NCI-H446 (cell line): Measurements from ENCODE around the gene SYT1.
"Not testable (repeated sequence)": the region's sequence is repeated elsewhere in the genome, so short reads cannot be mapped to it uniquely, and the experiment has no call there.

Source experiments
- DNase-seq, 2 experiments: peaks; one replicate each; lab custom pipeline; 2025; lab: John Stamatoyannopoulos, UW

The SYT1 gene

DNA sequence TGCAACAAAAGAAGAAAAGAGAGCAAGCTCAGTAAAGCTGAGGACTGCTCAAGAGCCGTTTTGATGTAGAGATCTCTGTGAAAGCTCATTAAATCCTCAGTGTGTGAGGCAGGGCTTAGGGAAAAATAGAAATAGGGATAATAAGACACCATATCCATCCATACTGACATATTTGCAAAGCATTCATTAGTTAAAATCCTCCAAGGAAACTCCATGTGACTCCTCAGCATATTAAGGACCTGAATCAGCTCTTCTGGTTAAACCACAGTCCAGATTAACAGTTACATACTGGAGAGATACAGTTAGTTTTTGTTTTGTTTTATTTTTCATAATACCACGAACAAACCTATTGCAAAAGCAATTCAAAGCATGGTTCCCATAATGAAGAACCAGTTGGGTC is 538.0 kb downstream of the SYT1 start:
- no peak for DNase-seq

DNA sequence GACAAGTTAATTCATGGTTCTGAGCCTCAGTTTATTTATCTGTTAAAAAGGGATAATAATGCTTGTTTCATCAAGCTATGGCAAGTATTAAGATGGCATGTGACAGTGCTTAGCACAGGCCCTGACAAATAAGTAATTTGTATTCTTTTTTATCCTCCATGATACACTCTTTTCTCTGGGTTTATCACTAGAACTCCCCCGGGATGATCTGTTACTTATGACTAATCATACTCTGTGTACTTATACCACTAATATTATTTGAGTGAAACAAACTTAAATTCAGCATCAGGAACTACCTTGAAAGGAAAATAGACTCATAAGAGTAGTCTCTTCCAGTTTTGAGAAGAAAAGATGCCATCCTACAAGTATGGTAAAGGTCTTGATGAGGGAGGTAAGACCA is 542.4 kb downstream of the SYT1 start:
- no peak for DNase-seq

DNA sequence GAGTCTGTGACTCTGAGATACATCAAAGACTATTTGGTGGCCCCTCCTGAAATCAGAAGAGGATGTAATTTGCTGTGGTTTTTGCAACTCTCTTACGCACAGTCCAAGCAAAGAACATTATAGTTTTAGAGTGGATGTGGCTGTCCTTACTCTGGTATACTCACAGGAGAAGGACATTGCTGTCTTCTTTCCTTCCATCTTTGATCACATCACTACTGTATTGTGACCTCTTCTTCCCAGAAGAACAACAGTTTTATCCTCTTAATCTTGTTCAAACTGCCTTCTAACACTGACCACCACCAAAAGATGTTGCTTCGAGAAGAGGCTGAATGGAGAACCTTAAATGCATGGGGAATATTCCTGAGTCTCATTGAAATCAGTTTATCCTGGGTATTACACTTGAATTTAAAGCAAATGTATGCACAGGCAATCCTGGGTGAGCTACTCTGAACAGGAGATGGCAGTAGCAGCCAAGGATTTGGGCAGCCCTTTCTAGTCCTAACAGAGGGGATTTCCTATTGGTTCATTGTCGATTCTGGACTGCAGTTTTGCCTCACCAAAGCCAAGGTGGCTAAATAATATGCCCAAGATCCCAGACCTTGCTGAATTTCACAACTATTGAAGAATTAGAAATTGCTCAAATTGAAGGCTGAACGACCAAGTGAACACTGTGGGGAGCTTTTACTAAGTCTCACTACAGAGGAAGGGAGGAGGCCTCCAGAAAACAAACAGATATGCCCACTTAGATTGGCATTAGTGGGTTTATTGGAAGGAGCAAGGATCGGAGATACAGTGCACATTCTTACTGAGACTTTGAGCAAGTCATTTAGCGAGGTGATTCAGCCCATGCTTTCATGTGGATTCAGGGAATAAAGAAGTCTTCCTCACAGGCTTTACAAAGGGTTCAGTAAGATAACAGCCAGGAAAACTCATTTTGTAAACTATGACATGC is 543.4 kb downstream of the SYT1 start:
- DNase-seq, result peak; percentile 56 to 71

DNA sequence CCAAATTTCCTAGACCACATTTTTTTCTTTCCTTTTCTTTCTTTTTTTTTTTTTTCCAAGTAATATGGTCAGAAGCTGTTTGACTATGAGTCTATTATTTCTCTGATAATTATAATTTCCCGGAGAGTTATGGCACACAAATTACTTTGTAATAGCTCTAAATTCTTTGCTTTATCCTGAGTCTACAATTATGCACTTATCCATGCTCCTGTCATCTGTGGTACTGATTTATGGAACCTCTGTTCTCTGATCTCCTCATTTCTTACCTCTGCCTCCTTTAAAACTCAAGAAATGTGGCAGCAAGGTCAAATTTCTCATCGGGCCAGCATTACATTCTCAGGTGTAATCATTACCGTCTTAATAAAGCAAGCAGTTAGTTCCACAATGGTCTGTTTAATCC is 544.1 kb downstream of the SYT1 start:
- no peak for DNase-seq

DNA sequence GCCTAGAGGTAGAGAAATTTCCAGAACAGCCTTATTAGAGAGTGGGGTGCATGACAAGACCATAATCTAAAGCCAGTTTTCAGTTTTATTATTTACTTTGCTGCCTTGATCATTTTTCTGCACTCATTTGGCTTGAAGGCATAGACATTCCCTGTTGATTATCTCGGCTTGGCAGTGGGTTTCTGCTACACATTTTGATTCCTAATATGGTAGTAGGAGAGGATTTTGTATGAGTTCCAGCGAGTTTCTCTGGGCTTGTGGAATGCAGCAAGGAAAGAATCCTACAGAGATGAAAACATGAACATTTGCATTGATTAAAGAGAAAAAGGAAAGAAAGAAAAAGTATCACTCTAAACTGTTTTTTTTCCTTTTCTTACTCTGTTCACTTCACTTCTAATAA is 545.0 kb downstream of the SYT1 start:
- DNase-seq, result peak; percentile 13 to 45

DNA sequence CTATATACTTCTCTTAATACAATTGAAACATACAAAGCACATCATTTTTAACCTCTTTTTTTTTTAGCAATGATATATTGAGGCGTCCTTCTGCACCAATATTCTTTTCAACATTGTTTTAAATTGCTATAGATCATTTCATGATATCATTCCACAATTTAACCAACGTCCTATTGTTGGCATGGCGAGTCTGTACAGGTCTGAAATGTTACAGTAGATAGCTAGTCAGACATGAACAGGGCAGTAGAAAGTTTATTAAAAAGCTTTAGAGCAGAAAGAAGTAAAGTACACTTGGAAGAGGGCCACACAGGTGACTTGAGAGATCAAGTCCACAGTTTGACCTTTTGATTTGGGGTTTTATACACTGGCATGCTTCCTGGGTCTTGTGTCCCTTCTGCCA is 547.2 kb downstream of the SYT1 start:
- DNase-seq, result no peak

DNA sequence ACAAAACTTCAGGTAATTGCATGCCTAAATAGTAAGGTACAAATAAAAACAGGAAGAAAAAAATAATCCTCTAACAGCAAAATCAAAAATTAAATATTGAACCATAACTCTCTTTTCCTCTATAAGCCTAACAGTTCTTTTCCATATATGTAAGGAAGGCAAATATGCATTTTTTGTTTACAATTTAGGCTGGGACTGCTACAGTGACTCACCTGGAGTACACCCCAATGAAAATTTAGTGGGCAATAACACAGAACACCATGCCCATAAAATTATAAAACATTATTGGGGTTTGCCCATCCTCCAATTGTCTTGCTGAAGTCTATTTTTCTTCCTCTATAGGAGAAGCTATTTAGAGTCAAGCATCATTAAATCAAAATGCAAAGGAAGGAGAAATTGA is 549.2 kb downstream of the SYT1 start:
- no peak for DNase-seq

DNA sequence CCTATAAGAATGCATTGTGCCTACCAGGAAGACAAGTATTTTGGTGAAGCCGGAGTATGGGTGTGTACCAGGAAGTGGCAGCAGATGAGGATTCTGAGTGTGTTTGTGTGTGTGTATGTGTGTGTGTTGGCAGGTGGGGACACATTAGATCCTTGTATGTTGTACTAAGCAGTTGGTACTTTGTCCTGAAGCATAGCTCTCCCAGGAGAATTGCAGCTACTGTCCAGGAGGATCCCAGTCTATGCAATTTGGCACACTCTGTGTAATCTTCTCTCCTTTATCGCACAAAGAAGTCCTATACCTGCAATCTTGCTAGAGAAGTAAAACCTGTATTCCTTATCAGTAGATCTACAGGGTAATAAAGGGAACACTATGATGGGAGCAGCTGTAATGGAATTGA is 549.7 kb downstream of the SYT1 start:
- DNase-seq, result no peak

DNA sequence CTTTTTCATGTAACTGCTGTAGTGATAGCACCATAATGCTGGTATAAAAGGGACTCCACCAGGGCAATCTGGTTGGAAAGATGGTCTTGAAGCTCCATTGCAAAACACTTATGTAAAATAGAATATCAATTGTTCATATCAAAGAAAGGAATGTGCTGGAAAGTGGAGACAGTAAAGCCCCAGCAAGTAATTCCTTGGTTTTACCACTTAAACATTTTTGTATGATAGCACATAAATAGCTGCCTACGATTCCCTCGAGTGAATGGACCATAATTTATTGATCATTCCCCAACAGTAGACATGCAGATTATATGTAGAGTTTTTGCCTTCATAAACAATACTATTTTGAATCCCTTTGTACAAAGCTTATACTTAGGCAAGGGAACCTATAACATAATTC is 550.7 kb downstream of the SYT1 start:
- DNase-seq, result no peak

DNA sequence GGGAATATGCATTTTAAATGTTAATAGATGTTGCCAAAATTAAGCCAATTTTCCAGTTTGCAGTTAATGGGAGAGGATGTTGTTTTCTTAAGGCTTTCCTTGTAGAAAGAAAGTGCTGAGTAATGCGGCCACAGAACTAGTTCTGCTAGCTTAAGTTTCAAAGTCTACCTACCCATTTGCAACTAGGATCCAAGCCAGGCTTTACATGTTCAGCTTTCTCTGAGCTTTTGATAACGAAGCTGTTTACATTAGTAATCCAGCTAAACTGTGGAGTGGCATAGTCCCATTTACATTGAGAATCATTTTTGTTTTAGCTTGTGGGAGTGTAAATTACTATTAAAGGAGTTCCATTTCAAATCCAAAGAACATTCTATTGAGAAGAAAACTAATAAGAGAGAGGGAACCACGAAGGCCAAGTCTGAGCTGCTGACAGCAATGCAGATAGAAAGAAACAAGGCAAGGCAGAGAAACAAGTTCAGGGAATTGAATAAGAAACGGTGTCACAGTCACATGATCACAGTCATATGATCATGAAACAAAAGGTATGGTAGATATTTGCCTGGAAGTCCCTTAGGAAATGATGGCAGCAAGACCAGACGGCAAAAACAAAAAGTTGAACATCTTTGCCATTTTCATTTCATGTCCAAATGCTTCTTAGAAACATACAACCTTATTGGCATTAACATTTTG is 551.3 kb downstream of the SYT1 start:
- no peak for DNase-seq

DNA sequence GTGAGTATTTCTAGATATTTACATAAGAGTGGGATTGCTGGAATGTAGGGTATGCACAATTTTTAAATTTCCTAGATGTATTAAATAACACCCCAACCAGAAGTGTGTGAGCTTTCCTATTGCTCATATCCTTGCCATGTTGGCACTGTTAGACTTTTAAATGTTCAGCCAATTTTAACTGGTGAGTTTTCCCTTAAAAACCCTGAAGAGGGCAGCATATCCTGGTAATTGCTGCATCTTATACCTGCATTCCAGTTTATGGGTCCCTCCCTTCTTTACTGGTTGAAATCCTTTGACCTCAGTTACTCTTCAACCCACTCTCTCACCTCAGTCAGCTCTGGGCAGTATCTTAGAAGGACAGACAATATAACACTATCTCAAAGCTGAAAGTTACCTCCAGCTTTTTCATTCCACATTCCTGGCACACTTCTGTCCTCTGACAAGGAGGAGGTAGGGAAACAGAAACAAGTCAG is 555.6 kb downstream of the SYT1 start:
- DNase-seq, result peak in 1 of 2 experiments; percentile 27

DNA sequence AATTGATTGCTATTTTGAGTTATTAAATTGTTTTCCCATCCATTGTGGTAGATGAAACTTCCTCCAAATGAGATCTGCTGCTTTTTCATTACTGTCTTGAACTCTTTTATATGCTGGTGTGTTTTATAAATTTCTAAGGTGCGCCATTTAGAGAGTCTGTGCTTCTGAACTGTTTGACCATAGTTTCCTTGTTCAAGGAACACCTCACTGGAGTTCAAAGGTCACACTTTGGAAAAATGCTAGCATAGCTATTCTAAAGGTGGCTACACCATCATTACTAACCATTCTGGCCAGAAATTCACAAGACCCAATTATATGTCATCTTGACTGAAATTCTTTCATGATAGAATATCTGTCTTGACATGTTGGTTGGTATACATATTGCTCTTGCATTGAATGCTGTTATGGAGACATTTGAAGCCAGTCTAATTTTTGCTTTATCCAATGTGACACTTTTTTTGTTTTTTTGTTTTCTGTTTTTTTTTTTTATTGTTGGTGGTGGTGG is 556.7 kb downstream of the SYT1 start:
- DNase-seq, result no peak

DNA sequence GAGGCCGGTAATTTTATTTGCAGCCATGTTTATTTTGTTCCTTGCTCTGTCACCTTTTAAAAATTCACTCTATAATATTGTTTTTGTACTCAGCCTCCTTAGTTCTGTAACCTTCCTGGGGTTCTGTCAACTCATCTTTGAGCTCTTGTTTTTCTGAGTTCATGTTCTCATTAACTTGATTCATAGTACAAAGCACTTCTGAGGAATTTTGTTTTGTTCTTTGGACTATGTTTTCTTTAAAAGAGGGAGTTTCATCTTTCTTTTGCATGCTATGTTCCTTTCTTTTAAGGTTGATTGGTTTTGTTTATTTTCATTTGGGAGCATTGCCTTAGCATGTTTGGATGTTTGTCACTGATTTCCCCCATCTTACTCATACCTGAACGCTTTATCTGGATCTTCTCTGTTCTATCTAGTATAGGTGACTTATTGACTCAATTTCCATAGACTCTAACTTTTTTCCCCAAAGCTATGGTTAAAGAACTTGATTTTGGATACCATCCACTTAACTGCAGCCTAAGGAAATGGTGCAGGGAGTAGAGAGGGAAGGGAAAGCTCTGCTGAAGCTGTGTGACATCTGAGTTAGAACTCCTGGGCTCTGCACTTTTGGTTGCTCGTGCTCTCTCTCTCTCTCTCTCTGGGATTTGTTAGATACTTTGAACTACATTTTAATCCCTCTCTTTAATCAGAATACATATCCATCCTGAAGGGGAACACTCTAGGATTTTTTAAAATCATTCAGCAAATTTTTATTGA is 557.7 kb downstream of the SYT1 start:
- DNase-seq, result no peak

DNA sequence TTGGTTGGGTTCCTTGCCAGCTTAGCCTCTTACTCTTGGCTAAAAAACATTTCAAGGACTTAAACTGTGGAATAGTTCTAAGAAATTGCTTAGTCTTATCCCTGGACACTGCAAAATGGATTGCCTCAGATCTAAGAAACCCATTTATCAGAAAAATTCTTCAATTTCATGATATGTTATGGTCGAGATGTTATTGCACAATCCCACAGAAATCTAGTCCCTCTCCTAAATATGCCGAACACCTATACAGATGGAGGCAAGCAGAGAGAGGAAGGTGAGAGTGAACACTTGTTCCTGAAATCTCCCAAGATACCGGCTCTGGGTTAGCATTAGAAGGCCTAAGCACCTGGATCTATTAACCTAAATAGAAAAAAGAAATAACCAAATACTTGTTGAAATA is 559.0 kb downstream of the SYT1 start:
- no peak for DNase-seq

DNA sequence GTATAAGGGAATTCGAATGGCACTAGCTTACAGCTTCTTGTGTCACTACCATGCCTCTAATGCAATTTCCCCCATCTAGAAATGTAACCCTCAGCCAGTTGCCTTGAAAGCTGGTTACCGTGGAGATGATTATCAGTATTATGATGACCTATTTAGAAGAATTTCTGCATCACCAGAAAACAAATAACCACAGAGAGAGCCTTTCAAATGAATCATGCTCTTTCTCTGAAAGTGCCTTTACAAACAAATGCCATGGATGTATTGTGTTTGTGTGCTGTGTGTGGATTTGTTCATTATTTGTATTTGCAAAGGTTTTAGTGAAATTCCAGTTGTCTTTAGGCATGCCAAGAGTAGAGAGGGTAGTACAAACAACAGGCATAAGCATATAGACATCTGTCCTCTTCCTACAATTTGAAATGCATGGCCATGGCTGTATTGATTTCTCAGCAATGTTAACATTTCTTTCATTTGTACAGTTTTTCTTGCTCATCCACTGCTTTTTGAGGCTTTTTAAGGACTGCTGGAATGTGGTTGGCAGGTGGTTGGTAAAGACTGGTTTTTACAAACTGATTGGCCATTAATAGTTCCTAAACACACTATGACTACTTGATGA is 559.6 kb downstream of the SYT1 start:
- DNase-seq, result no peak

DNA sequence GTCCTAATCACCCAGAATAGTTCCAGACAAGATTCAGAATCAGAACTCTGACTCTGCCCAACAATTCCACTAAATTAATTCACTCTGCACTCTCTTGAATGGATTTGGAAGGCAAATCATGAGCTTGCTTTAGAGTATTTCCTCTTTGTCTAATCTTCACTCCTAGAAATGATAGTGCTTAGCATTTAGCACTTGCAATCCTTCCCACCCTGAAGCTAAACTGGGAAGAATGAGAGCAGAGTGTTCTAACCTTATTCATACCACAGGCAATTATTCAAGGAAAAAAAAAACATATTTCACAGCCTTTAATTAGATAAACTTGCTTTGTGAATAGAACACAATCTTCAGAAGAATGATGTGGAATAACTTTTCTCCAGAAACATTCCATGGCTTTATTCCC is 561.5 kb downstream of the SYT1 start:
- no peak for DNase-seq

DNA sequence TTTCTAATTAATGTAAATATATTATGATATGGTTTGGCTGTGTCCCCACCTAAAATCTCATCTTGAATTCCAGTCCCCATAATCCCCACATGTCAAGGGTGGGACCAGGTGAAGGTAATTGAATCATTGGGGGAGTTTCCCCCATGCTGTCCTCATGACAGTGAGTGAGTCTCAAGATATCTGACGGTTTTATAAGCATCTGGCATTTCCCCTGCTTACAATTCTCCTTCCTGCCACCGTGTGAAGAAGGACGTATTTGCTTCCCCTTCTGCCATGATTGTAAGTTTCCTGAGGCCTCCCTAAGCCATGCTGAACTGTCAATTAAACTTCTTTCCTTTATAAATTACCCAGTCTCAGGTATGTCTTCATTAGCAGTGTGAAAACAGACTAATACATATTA is 562.2 kb downstream of the SYT1 start:
- DNase-seq, result not testable (repeated sequence)

DNA sequence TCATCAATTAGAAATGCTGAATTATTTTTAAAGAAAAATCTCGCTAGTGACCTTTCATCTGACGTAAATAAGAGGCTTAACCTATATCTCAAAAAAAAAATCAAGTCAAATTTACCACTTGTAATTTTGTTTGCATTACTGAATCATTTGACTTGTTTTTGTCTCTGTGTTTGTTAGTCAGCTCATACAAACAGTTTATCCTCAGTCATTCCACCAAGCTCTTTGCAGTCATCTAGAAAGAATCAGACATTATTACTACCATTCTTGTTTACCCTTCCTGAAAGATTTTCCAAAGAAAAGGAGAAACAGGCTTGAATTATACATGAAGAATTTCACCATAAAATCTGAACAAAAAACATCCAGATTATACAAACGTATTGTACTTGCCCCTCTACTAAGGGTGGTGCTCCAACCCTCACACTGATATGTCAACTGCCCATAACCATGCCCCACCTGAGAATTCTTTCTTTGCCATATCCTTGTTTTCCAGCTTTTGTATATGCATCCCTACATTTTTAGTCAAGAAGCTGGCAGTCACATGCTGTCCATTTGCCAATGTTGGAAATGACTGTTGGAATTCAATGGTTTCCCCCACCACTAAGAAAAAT is 569.0 kb downstream of the SYT1 start:
- DNase-seq, result no peak

DNA sequence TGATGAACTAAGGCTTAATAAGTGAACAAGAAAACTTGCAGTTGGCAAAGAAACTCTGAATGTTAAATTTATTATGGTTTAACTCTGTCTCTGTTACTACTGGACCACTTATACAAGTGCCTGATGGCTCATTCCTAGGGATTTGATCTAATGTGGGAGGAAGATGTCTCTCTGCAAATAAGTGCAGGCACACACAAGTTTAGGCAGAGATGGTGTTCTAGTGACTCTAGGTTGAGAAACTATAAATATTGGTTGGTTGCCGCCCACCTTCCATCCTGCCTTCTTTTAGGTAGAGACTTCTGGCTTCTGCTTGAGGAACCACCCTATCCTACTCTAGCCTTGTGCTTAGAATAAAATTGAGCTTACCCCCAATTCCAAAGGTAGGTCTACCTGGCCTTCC is 570.0 kb downstream of the SYT1 start:
- no peak for DNase-seq

DNA sequence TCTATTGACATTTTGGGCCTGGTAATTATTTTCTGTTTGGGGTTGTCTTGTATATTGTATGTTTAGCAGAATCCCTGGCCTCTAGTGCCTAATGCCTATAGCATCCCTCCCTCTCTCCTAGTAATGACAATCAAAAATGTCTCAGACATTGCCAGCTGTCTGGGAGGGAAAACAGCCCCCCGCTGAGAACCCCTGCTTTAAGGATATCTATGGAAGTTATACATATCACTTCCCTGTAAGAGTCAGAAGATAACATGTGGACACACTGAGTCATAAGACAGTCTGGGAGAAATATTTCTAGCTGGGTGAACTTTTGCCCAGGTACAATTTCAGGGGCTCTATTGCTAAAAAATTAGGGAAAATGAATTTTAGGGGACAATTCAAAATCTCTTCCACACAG is 571.2 kb downstream of the SYT1 start:
- no peak for DNase-seq

DNA sequence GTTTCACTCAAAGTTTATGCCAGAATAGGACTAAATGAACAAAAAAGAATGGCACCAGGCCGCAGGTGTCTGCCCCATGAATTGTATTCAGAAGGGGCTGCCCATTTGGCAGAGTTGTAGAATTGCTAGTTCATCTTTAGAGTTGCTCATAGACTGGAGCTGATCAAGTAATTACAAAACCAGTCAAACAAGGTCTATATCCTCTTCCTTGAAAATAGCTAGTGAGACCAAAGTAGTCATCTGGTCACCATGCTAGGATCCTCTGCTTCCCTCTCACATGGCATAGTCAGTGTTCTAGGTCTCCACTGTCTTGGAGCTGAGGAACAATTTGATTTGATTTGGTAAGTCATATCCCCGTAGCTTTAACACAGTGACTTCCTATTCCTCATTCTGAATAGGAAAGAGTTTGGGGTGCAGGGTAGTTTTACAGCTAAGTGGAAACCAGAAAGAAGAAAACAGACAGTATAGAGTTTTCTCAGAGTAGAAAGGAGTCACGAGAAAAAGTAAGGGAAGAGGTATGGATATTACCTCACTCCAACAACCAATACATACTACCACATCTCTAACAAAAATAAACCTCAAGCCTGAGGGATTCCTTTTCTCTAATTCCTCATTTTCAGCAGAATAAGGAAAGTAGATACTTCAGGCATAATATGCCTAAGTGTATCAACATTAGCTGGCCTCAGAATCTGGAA is 574.1 kb downstream of the SYT1 start:
- no peak for DNase-seq
